CD4-positive, alpha-beta T cell (primary cell): ENCODE results near the gene TEPSIN. TPM values are rescaled to one million over a fixed set of nuclear protein-coding genes. Genes with fewer than 3 reads are reported as not detected.

Experiments used
- ATAC-seq: fragments of 200-7000 bp; cut with Tn5 transposase; one replicate; pipeline ENCODE4 v1.10.0; 2022; ENCODE audit warnings: mild to moderate bottlenecking; ENCODE audit not compliant: poor library complexity
- CTCF ChIA-PET: fragments of 350-600 bp; sonication (Branson Sonifier 250); formaldehyde crosslinking; loops from one replicate; lab custom pipeline; 2021; ENCODE audit warnings: antibody characterized with exemption, inconsistent platforms; lab: Charles Lee
- POLR2A ChIA-PET: fragments of 350-600 bp; sonication (Branson Sonifier 250); formaldehyde crosslinking; loops from one replicate; lab custom pipeline; 2021; ENCODE audit warnings: antibody characterized with exemption, inconsistent platforms; lab: Charles Lee
- DNase-seq, 14 experiments: peaks; one replicate each; pipeline ENCODE4 v3.0.0-alpha.2; 2013 to 2020; ENCODE audit warnings: mixed read lengths in 2 of 14
- H3K27ac ChIP-seq, 2 donors: one replicate each; pipeline versions ENCODE4 v1.5.1 to v1.7.0; 2013; ENCODE audit warnings: low read length in 2 of 2, low read depth in 1 of 2, mild to moderate bottlenecking in 1 of 2
- H3K27me3 ChIP-seq, 2 experiments: 1 replicate in 1 of 2; 2 replicates in 1 of 2; pipeline versions ENCODE4 v1.6.1 to v1.7.0; 2013; ENCODE audit warnings: low read length in 2 of 2, control low read depth in 1 of 2, mild to moderate bottlenecking in 1 of 2, moderate library complexity in 1 of 2; ENCODE audit not compliant: insufficient read depth in 2 of 2, control insufficient read depth in 1 of 2
- H3K36me3 ChIP-seq: one replicate; pipeline ENCODE4 v1.6.1; 2013; ENCODE audit warnings: low read length, control low read depth; ENCODE audit not compliant: insufficient read depth
- H3K4me1 ChIP-seq: one replicate; pipeline ENCODE4 v1.6.1; 2013; ENCODE audit warnings: low read length, control low read depth; ENCODE audit not compliant: insufficient read depth
- H3K4me3 ChIP-seq: one replicate; pipeline ENCODE4 v1.5.1; 2013; ENCODE audit warnings: mild to moderate bottlenecking, low read length, moderate library complexity
- H3K9me3 ChIP-seq, 2 experiments: 1 replicate in 1 of 2; 2 replicates in 1 of 2; pipeline versions ENCODE4 v1.6.1 to v1.7.0; 2013; ENCODE audit warnings: low read length in 2 of 2, mild to moderate bottlenecking in 2 of 2, control low read depth in 1 of 2, moderate library complexity in 1 of 2; ENCODE audit not compliant: control insufficient read depth in 1 of 2, insufficient read depth in 1 of 2
- H3K27ac Mint-ChIP-seq: one replicate; pipeline ENCODE4 v1.8.0; 2020; ENCODE audit warnings: mixed read lengths
- H3K27me3 Mint-ChIP-seq: one replicate; pipeline ENCODE4 v1.8.0; 2021; ENCODE audit warnings: mixed read lengths
- H3K36me3 Mint-ChIP-seq: one replicate; pipeline ENCODE4 v1.8.0; 2021; ENCODE audit warnings: low read depth, mixed read lengths
- H3K4me1 Mint-ChIP-seq: one replicate; pipeline ENCODE4 v1.8.0; 2021; ENCODE audit warnings: low read depth, mixed read lengths
- H3K4me3 Mint-ChIP-seq: one replicate; pipeline ENCODE4 v1.8.0; 2020; ENCODE audit warnings: mild to moderate bottlenecking, mixed read lengths
- H3K9me3 Mint-ChIP-seq: one replicate; pipeline ENCODE4 v1.8.0; 2020; ENCODE audit warnings: mixed read lengths
- intact Hi-C, 2 experiments: fragments of 100-400 bp; cut with DNase I in 1 of 2; cut with micrococcal nuclease in 1 of 2; formaldehyde crosslinking; loops; one replicate each; pipeline versions ENCODE4 v1.15.1 to v1.9.0; 2023 to 2025; cut with DNase I, micrococcal nuclease
- total RNA-seq, 174 experiments: library from RNA in 2 of 174; stranded (reverse) in 2 of 174; gene quantifications; one replicate each; pipeline ENCODE4 v1.2.3 and lab custom pipeline; 2021 to 2026
- TF ChIP-seq, protein P1 (sequence below): fragments of 200-600 bp; IDR thresholded peaks from one replicate; pipeline ENCODE4 v1.8.0; 2022; ENCODE audit warnings: antibody characterized with exemption, mild to moderate bottlenecking

The TEPSIN gene
- total RNA-seq, 2 experiments from 2014 or later: 68.2 to 74.4 TPM

DNA sequence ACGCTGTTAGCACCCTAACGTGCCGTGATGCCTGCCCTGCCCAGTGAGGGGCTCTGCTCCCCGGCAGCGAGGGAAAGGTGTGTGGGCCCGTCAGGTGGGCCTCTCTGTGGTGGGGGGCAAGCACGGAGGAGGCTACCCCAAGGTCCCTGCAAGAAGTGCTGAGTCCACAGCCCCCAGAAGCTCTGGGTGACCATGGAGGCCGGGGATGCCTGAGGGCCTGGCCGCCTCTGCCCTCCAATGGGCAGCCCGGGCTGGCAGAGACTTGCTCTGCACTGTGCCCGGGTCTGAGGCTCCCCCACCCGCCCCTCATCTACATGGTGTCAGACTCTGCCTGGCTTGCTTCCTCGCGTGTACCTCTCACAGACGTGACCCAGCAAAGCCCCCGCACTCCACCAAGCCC is 44.0 kb upstream of the TEPSIN start:
- intact Hi-C loops: no loop called here
- no peak overlapping the region for H3K27ac ChIP-seq
- Mint-ChIP-seq H3K9me3 (no peaks in the 10 kb centered on the region), H3K36me3 (peaks cover 47% of the 10 kb centered on the region), H3K27me3 (no peaks in the 10 kb centered on the region), H3K4me1 (peaks cover 35% of the 10 kb centered on the region), H3K4me3 (no peak overlapping the region), H3K27ac (no peak overlapping the region)
- no peaks in the 10 kb centered on the region for H3K9me3 ChIP-seq
- ChIA-PET POLR2A (no interaction called here), CTCF (no interaction called here)
- TF ChIP-seq, protein P1, sequence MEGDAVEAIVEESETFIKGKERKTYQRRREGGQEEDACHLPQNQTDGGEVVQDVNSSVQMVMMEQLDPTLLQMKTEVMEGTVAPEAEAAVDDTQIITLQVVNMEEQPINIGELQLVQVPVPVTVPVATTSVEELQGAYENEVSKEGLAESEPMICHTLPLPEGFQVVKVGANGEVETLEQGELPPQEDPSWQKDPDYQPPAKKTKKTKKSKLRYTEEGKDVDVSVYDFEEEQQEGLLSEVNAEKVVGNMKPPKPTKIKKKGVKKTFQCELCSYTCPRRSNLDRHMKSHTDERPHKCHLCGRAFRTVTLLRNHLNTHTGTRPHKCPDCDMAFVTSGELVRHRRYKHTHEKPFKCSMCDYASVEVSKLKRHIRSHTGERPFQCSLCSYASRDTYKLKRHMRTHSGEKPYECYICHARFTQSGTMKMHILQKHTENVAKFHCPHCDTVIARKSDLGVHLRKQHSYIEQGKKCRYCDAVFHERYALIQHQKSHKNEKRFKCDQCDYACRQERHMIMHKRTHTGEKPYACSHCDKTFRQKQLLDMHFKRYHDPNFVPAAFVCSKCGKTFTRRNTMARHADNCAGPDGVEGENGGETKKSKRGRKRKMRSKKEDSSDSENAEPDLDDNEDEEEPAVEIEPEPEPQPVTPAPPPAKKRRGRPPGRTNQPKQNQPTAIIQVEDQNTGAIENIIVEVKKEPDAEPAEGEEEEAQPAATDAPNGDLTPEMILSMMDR: no peak
- DNase-seq: no peak
- peaks cover 42% of the 10 kb centered on the region for H3K4me1 ChIP-seq
- no peak overlapping the region for H3K4me3 ChIP-seq
- peaks cover 42% of the 10 kb centered on the region for H3K36me3 ChIP-seq
- H3K27me3 ChIP-seq: no peaks in the 10 kb centered on the region
- no peak for ATAC-seq

- H3K9me3 Mint-ChIP-seq: no peaks in the 10 kb centered on the region
- Histone ChIP-seq H3K27me3 (no peaks in the 10 kb centered on the region), H3K9me3 (no peaks in the 10 kb centered on the region), H3K4me1 (peaks cover 34% of the 10 kb centered on the region), H3K27ac (no peak overlapping the region), H3K4me3 (no peak overlapping the region), H3K36me3 (peaks cover 44% of the 10 kb centered on the region)
- TF ChIP-seq, protein P1: no peak
- peaks cover 47% of the 10 kb centered on the region for H3K36me3 Mint-ChIP-seq
- ATAC-seq (no peak), DNase-seq (no peak)
- H3K27me3 Mint-ChIP-seq: no peaks in the 10 kb centered on the region
- H3K4me1 Mint-ChIP-seq: peaks cover 27% of the 10 kb centered on the region
- H3K4me3 Mint-ChIP-seq: no peak overlapping the region
- CTCF ChIA-PET: no interaction called here
- intact Hi-C loops: no loop called here
- POLR2A ChIA-PET: no interaction called here
- no peak overlapping the region for H3K27ac Mint-ChIP-seq
Measured at GRCh38 chr17:81282141-81282540, 43.3 kb upstream of the TEPSIN start.

DNA sequence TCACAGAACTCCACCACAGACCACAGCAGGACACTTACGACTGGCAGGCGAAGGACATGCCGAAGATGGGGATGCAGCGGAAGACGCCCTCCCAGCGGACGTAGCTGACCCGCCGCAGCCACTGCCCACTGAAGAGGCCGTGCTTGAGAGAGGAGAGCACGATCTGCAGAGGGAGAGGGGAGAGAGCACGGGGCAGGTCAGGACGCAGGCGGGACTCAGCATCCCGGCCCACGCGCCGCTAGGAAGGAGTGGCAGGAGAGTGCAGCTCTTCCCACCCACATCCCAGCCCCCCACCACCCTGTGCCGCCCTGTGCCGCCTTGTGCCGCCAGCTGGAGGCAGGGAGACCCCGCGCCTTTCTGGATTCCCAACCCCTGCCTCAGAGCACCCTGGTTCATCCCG is 41.7 kb upstream of the TEPSIN start:
- H3K9me3 ChIP-seq: no peaks in the 10 kb centered on the region
- peaks cover 19% of the 10 kb centered on the region for H3K4me1 ChIP-seq
- H3K27ac ChIP-seq: no peak overlapping the region
- H3K9me3 Mint-ChIP-seq: no peaks in the 10 kb centered on the region
- no peak overlapping the region for H3K4me3 Mint-ChIP-seq
- intact Hi-C loops: no loop called here
- POLR2A ChIA-PET: no interaction called here
- TF ChIP-seq, protein P1: no peak
- H3K36me3 Mint-ChIP-seq: peaks cover 53% of the 10 kb centered on the region
- peaks cover 13% of the 10 kb centered on the region for H3K4me1 Mint-ChIP-seq
- ATAC-seq (no peak), DNase-seq (no peak)
- CTCF ChIA-PET: interaction anchor here (1.7 kb wide), 1 partner anchor 11 kb away, joined by 5 read pairs; no protein-coding TSS in a partner anchor
- peaks cover 59% of the 10 kb centered on the region for H3K36me3 ChIP-seq
- H3K27ac Mint-ChIP-seq: no peak overlapping the region
- no peaks in the 10 kb centered on the region for H3K27me3 ChIP-seq
- H3K27me3 Mint-ChIP-seq: no peaks in the 10 kb centered on the region
- H3K4me3 ChIP-seq: no peak overlapping the region
